HepG2 (cell line): ENCODE data around the gene TREH. TPM values are rescaled to one million over a fixed set of nuclear protein-coding genes. Genes with fewer than 3 reads are reported as not detected.
A peak's percentile ranks its signal among the peaks of the same experiment; 100 is the strongest.

Experiments used
- AGO1 ChIP-seq: fragments of 200-400 bp; formaldehyde crosslinking; IDR thresholded peaks from 2 replicates; pipeline ENCODE4 v1.6.1; 2017; ENCODE audit warnings: mild to moderate bottlenecking, low read depth, low read length, moderate library complexity; ENCODE audit not compliant: poor library complexity, severe bottlenecking
- ATF7-NPFF ChIP-seq: sonication (generic); formaldehyde crosslinking; IDR thresholded peaks from 2 replicates; pipeline ENCODE4 v1.8.1; 2023; ENCODE audit warnings: mild to moderate bottlenecking, low read depth, missing genetic modification reagents, moderate library complexity
- E2F1 ChIP-seq: sonication (generic); formaldehyde crosslinking; IDR thresholded peaks from 2 replicates; pipeline ENCODE4 v1.5.0; 2020; ENCODE audit warnings: missing genetic modification reagents
- FOXO1 ChIP-seq: sonication (generic); formaldehyde crosslinking; IDR thresholded peaks from 2 replicates; pipeline ENCODE4 v1.4.0; 2020; ENCODE audit warnings: missing genetic modification reagents
- IRF2 ChIP-seq: IDR thresholded peaks from 2 replicates; pipeline ENCODE4 v1.6.1; 2018; ENCODE audit warnings: missing genetic modification reagents, missing compliant biosample characterization
- MLX ChIP-seq: IDR thresholded peaks from 2 replicates; pipeline ENCODE4 v1.6.1; 2016
- NFIB ChIP-seq: sonication (generic); formaldehyde crosslinking; IDR thresholded peaks from 2 replicates; pipeline ENCODE4 v1.9.0; 2021; ENCODE audit warnings: missing genetic modification reagents, mild to moderate bottlenecking, borderline replicate concordance
- PRPF4 ChIP-seq: fragments of 200-400 bp; formaldehyde crosslinking; IDR thresholded peaks from 2 replicates; pipeline ENCODE4 v1.6.1; 2016; ENCODE audit warnings: low read length, low read depth; ENCODE audit not compliant: poor library complexity, severe bottlenecking
- SMAD9 ChIP-seq: sonication (generic); formaldehyde crosslinking; IDR thresholded peaks from 2 replicates; pipeline ENCODE4 v1.5.1; 2020; ENCODE audit warnings: mild to moderate bottlenecking, missing genetic modification reagents
- SNAPC5 ChIP-seq: sonication (generic); formaldehyde crosslinking; IDR thresholded peaks from 2 replicates; pipeline ENCODE4 v1.8.1; 2023; ENCODE audit warnings: mild to moderate bottlenecking, missing genetic modification reagents, borderline replicate concordance
- TBX2 ChIP-seq: sonication (generic); formaldehyde crosslinking; IDR thresholded peaks from 2 replicates; pipeline ENCODE4 v1.5.0; 2020; ENCODE audit warnings: missing genetic modification reagents, mild to moderate bottlenecking, borderline replicate concordance
- WIZ ChIP-seq: sonication (generic); formaldehyde crosslinking; IDR thresholded peaks from 2 replicates; pipeline ENCODE4 v1.5.1; 2020; ENCODE audit warnings: mild to moderate bottlenecking, missing genetic modification reagents
- ZBTB7A ChIP-seq: sonication (generic); formaldehyde crosslinking; IDR thresholded peaks from 2 replicates; pipeline ENCODE4 v1.8.0; 2022; ENCODE audit warnings: mild to moderate bottlenecking, missing genetic modification reagents
- ZEB1 ChIP-seq: IDR thresholded peaks from 2 replicates; pipeline ENCODE4 v1.6.1; 2012; ENCODE audit warnings: mild to moderate bottlenecking, low read depth, inconsistent platforms; ENCODE audit not compliant: insufficient replicate concordance
- ZNF121 ChIP-seq: sonication (generic); formaldehyde crosslinking; IDR thresholded peaks from 2 replicates; pipeline ENCODE4 v1.5.0; 2020; ENCODE audit warnings: mild to moderate bottlenecking, missing genetic modification reagents
- ZNF331 ChIP-seq: sonication (generic); formaldehyde crosslinking; IDR thresholded peaks from 2 replicates; pipeline ENCODE4 v1.4.0; 2020; ENCODE audit warnings: missing genetic modification reagents
- ZNF484 ChIP-seq: sonication (generic); formaldehyde crosslinking; IDR thresholded peaks from 2 replicates; pipeline ENCODE4 v1.5.1; 2020; ENCODE audit warnings: mild to moderate bottlenecking, low read depth, missing genetic modification reagents, borderline replicate concordance
- ZNF510 ChIP-seq: sonication (generic); formaldehyde crosslinking; IDR thresholded peaks from 2 replicates; pipeline ENCODE4 v1.4.0; 2020; ENCODE audit warnings: low read depth, mild to moderate bottlenecking, missing genetic modification reagents
- ZNF564 ChIP-seq: sonication (generic); formaldehyde crosslinking; IDR thresholded peaks from 2 replicates; pipeline ENCODE4 v1.8.1; 2023; ENCODE audit warnings: mild to moderate bottlenecking, missing genetic modification reagents
- ZNF577 ChIP-seq: sonication (generic); formaldehyde crosslinking; IDR thresholded peaks from 2 replicates; pipeline ENCODE4 v1.4.0; 2020; ENCODE audit warnings: mild to moderate bottlenecking, low read depth, missing genetic modification reagents, borderline replicate concordance
- ZNF605 ChIP-seq: sonication (generic); formaldehyde crosslinking; IDR thresholded peaks from 2 replicates; pipeline ENCODE4 v1.8.0; 2022; ENCODE audit warnings: mild to moderate bottlenecking, missing genetic modification reagents
- polyA plus RNA-seq, 8 experiments: library from polyadenylated mRNA; depleted of rRNA in 3 of 8; stranded (reverse) in 7 of 8; unstranded in 1 of 8; fragments of >200 nt; fragmentation: Illumina TruSeq in 4 of 8; extraction: Trizol in 4 of 8; gene quantifications; 2 replicates each; pipeline versions ENCODE4 v1.2.1 to v1.2.3, GENCODE V29; 2011 to 2016; ENCODE audit warnings: low read depth in 4 of 8, missing spikeins in 1 of 8, mixed read lengths in 1 of 8; ENCODE audit not compliant: insufficient read depth in 1 of 8
- total RNA-seq, 5 experiments: library from RNA; depleted of rRNA; stranded (reverse); fragments of >200 nt; fragmentation: Illumina TruSeq; extraction: Trizol; gene quantifications; 2 replicates each; pipeline ENCODE4 v1.2.3, GENCODE V29; 2016; ENCODE audit warnings: low read depth in 1 of 5
- TF ChIP-seq, protein P1 (sequence below): sonication (generic); IDR thresholded peaks from 2 replicates; pipeline ENCODE4 v1.6.1; 2016; ENCODE audit warnings: low read depth, borderline replicate concordance
- TF ChIP-seq, protein P2 (sequence below): sonication (generic); formaldehyde crosslinking; IDR thresholded peaks from 2 replicates; pipeline ENCODE4 v1.4.0; 2020; ENCODE audit warnings: missing genetic modification reagents

Gene TREH
- total and polyA plus RNA-seq, 2 of the 13 experiments (the other 11 are each of a cell fraction or from before 2014, with no cell fraction given) = 0.53 to 0.86 TPM

GRCh38 chr11:118679483-118679882 lies at the start of gene TREH (continued):
- TF ChIP-seq ATF7-NPFF (CRISPR knock-in tag) = no peak
- TF ChIP-seq ZEB1 = peak; percentile 78
- TF ChIP-seq PRPF4 = no peak
- TF ChIP-seq WIZ (CRISPR knock-in tag) = no peak
- TF ChIP-seq MLX (CRISPR knock-in tag) = no peak
- no peak for TF ChIP-seq SNAPC5 (CRISPR knock-in tag)
- TF ChIP-seq ZNF484 (CRISPR knock-in tag) = no peak
- TF ChIP-seq NFIB (CRISPR knock-in tag) = no peak
- TF ChIP-seq, protein P1, sequence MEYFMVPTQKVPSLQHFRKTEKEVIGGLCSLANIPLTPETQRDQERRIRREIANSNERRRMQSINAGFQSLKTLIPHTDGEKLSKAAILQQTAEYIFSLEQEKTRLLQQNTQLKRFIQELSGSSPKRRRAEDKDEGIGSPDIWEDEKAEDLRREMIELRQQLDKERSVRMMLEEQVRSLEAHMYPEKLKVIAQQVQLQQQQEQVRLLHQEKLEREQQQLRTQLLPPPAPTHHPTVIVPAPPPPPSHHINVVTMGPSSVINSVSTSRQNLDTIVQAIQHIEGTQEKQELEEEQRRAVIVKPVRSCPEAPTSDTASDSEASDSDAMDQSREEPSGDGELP = peak; percentile 13; the same call in 1 of the 2 replicates
- no peak for TF ChIP-seq ZNF121 (CRISPR knock-in tag)
- peak; percentile 58; the same call in 1 of the 2 replicates for TF ChIP-seq ZNF331
- no peak for TF ChIP-seq ZNF510
- TF ChIP-seq AGO1 = no peak
- peak; percentile 13; the same call in 1 of the 2 replicates for TF ChIP-seq TBX2 (CRISPR knock-in tag)
- no peak for TF ChIP-seq E2F1 (CRISPR knock-in tag)
- no peak for TF ChIP-seq ZBTB7A (CRISPR knock-in tag)
- TF ChIP-seq SMAD9 = no peak
- TF ChIP-seq IRF2 (CRISPR knock-in tag) = no peak
- TF ChIP-seq ZNF564 (CRISPR knock-in tag) = no peak
- no peak for TF ChIP-seq ZNF577
- TF ChIP-seq, protein P2, sequence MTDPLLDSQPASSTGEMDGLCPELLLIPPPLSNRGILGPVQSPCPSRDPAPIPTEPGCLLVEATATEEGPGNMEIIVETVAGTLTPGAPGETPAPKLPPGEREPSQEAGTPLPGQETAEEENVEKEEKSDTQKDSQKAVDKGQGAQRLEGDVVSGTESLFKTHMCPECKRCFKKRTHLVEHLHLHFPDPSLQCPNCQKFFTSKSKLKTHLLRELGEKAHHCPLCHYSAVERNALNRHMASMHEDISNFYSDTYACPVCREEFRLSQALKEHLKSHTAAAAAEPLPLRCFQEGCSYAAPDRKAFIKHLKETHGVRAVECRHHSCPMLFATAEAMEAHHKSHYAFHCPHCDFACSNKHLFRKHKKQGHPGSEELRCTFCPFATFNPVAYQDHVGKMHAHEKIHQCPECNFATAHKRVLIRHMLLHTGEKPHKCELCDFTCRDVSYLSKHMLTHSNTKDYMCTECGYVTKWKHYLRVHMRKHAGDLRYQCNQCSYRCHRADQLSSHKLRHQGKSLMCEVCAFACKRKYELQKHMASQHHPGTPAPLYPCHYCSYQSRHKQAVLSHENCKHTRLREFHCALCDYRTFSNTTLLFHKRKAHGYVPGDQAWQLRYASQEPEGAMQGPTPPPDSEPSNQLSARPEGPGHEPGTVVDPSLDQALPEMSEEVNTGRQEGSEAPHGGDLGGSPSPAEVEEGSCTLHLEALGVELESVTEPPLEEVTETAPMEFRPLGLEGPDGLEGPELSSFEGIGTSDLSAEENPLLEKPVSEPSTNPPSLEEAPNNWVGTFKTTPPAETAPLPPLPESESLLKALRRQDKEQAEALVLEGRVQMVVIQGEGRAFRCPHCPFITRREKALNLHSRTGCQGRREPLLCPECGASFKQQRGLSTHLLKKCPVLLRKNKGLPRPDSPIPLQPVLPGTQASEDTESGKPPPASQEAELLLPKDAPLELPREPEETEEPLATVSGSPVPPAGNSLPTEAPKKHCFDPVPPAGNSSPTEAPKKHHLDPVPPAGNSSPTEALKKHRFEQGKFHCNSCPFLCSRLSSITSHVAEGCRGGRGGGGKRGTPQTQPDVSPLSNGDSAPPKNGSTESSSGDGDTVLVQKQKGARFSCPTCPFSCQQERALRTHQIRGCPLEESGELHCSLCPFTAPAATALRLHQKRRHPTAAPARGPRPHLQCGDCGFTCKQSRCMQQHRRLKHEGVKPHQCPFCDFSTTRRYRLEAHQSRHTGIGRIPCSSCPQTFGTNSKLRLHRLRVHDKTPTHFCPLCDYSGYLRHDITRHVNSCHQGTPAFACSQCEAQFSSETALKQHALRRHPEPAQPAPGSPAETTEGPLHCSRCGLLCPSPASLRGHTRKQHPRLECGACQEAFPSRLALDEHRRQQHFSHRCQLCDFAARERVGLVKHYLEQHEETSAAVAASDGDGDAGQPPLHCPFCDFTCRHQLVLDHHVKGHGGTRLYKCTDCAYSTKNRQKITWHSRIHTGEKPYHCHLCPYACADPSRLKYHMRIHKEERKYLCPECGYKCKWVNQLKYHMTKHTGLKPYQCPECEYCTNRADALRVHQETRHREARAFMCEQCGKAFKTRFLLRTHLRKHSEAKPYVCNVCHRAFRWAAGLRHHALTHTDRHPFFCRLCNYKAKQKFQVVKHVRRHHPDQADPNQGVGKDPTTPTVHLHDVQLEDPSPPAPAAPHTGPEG (CRISPR knock-in tag) = no peak
- no peak for TF ChIP-seq ZNF605 (CRISPR knock-in tag)
- TF ChIP-seq FOXO1 (CRISPR knock-in tag) = peak; percentile 49; the same call in 1 of the 2 replicates
